GM20000 (cell line): ENCODE results near the gene MXD1.

ENCODE experiments used
- DNase-seq: peaks from one replicate; pipeline ENCODE4 v3.0.0; 2012; ENCODE audit warnings: low spot score
- TF ChIP-seq, protein P1 (sequence below): IDR thresholded peaks from 2 replicates; pipeline ENCODE4 v1.5.1; 2012; ENCODE audit warnings: mild to moderate bottlenecking, control low read depth; ENCODE audit errors: extremely low read depth, missing control alignments

MXD1 gene

DNA sequence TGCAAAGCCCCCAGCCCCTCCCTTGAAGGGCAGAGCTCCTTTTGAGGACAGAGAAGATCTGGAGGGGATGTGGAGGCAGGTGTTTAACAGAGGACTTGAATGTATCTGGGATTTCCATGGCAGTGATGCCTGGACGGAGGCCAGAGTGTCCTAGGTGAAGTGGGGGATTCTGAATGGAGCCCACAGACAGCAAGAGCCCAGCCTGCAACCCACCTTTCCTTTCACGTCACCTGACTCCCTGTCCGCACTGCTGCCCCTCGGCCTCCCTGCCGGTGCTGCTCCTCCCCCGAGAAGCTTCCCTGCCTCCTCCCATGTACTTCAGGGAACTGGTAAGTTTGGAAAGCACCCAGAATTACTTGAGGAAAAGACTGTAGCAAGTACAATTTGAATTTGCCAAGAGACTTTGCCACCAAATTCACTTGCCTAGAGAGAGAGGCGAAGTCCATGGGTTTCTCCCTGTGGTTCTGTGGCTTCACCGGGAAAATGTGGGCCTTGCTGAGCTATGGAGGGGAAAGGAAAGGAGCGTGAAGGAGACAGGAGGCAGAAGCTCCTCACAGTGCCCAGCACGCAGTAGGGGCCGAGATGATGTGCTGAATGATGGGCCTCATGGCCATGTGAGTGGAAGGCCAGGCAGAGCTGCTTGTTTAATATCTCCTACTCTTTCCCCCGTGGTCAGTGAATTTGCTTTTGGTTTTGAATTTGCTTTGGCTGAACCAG lies 60.4 kb downstream of the MXD1 start:
- no peak for DNase-seq
- TF ChIP-seq, protein P1, sequence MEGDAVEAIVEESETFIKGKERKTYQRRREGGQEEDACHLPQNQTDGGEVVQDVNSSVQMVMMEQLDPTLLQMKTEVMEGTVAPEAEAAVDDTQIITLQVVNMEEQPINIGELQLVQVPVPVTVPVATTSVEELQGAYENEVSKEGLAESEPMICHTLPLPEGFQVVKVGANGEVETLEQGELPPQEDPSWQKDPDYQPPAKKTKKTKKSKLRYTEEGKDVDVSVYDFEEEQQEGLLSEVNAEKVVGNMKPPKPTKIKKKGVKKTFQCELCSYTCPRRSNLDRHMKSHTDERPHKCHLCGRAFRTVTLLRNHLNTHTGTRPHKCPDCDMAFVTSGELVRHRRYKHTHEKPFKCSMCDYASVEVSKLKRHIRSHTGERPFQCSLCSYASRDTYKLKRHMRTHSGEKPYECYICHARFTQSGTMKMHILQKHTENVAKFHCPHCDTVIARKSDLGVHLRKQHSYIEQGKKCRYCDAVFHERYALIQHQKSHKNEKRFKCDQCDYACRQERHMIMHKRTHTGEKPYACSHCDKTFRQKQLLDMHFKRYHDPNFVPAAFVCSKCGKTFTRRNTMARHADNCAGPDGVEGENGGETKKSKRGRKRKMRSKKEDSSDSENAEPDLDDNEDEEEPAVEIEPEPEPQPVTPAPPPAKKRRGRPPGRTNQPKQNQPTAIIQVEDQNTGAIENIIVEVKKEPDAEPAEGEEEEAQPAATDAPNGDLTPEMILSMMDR = no peak

DNA sequence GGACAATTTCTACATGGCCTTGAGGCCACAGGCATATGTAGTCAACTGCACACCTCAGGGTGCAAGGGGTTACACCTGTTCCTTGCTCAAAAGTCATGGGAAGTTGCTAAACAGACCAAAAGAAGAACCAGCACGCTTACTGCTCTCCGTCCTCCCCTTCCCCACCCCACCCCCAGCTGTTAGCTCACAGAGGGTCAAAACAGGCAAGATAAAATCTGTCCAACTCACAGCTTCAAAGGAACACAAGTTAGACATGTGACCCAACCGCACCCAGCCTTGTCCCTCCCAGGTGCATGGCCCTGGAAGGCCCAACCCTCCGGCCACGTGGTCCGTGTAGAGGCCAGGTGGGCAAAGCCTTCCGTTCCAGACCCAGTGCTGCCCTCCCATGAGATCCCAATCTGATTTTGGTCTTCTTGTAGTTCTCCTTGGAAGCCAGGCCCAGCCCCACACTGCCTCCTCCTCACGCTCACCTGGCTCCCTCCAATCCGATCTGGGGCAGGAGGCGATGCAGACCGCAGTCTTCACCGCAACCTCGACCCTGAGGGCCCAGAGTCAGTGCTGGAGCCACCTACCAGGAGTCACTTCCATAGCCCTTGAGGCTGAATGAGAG lies 61.0 kb downstream of the MXD1 start:
- TF ChIP-seq, protein P1 = no peak
- no peak for DNase-seq

DNA sequence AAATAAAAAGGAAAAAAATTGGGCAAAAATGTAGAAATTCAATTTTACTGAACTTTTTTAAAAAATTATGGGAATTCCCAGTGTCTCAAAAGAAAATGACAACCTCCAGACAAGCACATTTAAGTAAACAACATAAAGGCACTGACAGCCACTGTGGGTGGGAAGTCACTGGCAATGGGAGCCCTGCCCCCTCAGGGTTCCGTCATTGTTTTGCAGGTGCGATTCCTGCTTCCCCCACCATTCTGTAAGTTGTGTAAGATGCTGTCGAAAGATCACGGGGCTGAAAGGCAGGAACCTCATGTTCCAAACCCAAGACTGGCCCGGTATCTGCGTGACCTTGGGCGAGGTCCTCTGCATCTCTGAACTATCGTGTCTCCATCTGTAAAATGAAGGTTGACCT lies 62.3 kb downstream of the MXD1 start:
- TF ChIP-seq, protein P1 = no peak
- no peak for DNase-seq

DNA sequence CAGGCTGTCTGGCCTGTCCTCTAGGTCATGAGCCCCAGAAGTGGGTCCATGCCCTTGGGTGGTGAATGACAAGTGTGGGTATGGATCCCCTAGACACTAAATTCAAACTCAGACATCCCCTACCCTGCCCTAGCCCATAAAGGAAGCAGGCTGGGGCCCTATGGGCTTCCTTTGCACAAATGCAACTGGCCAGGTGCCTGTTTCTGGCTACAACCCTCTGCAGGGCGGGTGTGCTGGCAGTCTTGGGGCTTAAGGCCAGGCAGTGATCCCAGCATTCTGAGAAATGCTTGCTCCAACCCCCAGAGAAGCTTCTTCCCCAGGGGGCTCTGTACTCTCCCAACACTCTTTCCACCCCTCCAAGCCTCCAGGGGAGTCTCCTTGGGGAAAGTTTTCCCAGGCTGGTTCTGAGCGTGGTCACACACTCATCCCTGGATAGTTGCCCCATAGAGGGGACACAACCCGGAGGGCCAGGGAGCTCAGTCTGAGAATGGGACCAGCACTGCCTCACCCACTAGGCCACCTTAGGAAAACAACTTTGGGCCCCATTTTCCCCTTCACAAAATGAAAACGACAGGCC lies 63.1 kb downstream of the MXD1 start:
- TF ChIP-seq, protein P1 = no peak
- no peak for DNase-seq

DNA sequence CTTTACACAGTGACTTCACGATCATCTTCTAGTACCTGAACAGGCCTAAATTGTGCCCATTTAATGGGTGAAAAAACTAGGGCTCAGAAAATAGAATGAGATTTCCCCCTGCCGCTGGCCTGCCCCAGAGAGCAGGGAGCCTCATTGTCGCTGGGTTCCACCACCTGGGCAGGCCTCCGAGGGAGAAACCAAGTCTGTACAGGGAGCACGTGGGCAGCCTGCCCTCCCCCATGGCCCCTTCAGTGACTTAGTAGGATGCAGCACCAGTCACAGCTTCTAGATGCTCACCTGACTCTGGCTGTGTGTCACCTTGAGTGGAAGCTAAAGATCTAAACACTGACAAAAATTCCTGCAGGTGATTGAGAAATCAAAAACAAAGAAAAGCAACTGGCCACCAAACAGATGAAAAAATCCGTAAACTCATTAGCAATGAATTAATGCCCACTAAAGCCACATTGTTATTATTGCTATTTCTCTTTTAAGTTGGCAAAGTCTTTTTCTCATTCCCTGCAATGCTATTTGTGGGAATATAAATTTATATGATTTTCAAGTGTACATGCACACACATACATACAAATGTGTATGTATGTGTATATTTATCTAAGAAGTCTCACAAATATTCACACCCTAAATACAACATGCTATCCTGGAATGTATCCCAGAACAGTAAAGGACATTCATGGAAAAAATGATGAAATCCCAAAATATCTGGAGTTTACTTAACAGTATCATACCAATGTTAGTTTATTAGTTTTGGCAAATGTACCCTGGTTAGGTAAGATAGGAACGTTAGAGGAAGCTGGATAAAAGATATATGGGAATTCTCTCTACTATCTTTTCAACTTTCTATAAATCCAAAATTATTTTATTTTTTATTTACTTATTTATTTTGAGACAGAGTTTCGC lies 65.2 kb downstream of the MXD1 start:
- no peak for DNase-seq
- TF ChIP-seq, protein P1 = no peak

DNA sequence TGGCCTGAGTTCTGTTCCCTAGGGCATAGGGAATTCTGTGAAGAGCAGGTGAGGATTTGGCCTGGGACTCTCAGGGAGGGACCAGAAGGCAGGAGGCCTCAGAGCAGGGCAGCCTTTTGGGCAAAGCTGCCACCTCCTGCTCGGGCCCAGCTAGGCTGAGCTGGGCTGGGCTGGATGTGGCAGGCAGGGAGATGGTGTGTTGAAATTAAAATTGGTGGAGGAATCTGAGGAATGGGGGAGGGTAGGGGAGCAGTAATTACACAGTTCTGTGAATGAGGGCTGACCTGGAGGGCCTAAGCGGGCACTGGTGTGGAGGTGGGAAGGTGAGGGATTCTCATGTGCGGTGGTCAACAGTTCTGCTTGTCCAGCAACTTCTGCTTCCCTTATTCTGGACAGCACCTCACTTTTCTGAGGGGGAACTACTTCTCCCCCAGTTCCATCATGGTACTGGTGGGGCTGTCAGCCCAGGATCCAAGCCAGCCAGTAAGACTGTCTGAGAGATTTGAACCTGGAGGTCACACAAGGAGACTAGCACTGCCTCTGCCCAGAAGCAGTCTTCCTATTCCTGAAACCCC lies 68.6 kb downstream of the MXD1 start:
- DNase-seq = no peak

More for the DNA sequence above, 68.6 kb downstream of the MXD1 start:
- TF ChIP-seq, protein P1 = no peak
